ENCODE measurements around the gene CACNA2D3. TPM values are rescaled to one million over a fixed set of nuclear protein-coding genes. Genes with fewer than 3 reads are reported as not detected.

The CACNA2D3 gene
- total RNA-seq, 6 donors from 2014 or later = 2.9 to 16.8 (median 4.9) TPM

DNA sequence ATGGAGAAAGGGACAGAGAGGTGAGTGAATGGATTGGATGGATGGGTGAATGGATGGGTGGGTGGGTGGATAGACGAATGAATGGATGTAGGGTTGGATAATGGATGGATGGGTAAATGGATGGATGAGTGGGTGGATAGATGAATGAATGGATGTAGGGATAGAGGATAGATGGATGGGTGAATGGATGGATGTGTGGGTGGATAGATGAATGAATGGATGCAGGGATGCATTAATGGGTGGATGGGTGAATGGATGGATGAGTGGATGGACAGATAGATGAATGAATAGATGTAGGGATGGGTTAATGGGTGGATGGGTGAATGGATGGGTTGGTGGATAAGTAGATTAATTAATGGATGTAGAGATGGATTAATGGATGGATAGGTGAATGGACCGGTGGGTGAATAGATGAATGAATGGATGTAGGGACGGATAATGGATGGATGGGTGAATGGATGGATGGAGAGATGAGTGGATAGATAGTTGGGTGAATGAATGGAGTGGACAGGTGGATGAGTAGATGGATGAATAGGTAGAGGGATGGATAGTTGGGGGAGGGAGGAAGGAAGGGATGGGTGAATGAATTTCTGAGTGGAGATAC, 28.6 kb downstream of the CACNA2D3 start:
- WGBS, 2 donors = 88 to 92% methylated on average over 3 of the region's 3 CpGs
- Histone ChIP-seq H3K4me3 (no peak overlapping the region), H3K4me1 (peaks cover 0 to 9% (median 0%) of the 10 kb centered on the region in 4 donors), H3K9me3 (no peaks in the 10 kb centered on the region), H3K27me3 (no peaks in the 10 kb centered on the region), H3K36me3 (no peaks in the 10 kb centered on the region), H3K27ac (no peak overlapping the region)
- TF ChIP-seq POLR2A (IDR thresholded peaks at IDR 0.05) (no peak), POLR2AphosphoS5 (IDR thresholded peaks at IDR 0.05) (no peak), EP300 (IDR thresholded peaks at IDR 0.05) (no peak)
- TF ChIP-seq, protein P1, sequence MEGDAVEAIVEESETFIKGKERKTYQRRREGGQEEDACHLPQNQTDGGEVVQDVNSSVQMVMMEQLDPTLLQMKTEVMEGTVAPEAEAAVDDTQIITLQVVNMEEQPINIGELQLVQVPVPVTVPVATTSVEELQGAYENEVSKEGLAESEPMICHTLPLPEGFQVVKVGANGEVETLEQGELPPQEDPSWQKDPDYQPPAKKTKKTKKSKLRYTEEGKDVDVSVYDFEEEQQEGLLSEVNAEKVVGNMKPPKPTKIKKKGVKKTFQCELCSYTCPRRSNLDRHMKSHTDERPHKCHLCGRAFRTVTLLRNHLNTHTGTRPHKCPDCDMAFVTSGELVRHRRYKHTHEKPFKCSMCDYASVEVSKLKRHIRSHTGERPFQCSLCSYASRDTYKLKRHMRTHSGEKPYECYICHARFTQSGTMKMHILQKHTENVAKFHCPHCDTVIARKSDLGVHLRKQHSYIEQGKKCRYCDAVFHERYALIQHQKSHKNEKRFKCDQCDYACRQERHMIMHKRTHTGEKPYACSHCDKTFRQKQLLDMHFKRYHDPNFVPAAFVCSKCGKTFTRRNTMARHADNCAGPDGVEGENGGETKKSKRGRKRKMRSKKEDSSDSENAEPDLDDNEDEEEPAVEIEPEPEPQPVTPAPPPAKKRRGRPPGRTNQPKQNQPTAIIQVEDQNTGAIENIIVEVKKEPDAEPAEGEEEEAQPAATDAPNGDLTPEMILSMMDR (IDR thresholded peaks at IDR 0.05) = no peak
- no peak for DNase-seq
- no peak for ATAC-seq (ENCODE audit: low FRiP score in 2 of 2)

DNA sequence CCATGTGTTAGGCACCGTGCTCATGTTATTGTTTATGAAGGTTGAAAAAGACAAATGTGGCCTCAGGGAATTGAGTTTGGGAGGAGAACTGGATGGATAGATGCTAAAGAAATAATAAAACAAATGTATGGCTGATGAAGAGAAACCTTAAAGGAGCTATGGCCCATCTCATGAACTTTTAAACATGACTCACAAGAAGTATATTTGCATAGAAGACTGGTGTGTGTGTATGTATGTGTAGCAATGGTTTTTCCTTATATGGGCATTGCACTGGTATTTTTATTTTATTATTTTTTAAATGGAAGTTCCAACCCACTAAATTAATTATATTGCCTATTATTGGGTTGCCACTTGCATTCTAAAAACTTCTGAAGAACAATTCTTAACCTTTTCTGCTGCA, 31.1 kb downstream of the CACNA2D3 start:
- H3K27me3 ChIP-seq = no peaks in the 10 kb centered on the region
- DNase-seq = no peak
- no peak overlapping the region for H3K4me3 ChIP-seq
- H3K9me3 ChIP-seq = no peaks in the 10 kb centered on the region
- no peak for ATAC-seq (ENCODE audit: low FRiP score in 2 of 2)
- no peaks in the 10 kb centered on the region for H3K4me1 ChIP-seq
- H3K36me3 ChIP-seq = no peaks in the 10 kb centered on the region
- H3K27ac ChIP-seq = no peak overlapping the region
- WGBS, 2 donors = 57 to 71% methylated on average over 1 of the region's 1 CpG
- TF ChIP-seq, protein P1 (IDR thresholded peaks at IDR 0.05) = no peak
- no peak for TF ChIP-seq POLR2A (IDR thresholded peaks at IDR 0.05)
- no peak for TF ChIP-seq EP300 (IDR thresholded peaks at IDR 0.05)

GRCh38 chr3:54157860-54158259, 35.5 kb downstream of the CACNA2D3 start:
- no peaks in the 10 kb centered on the region for H3K9me3 ChIP-seq
- 61 to 70% methylated on average over 2 of the region's 2 CpGs for WGBS, 2 donors
- no peak overlapping the region for H3K27ac ChIP-seq
- ATAC-seq (ENCODE audit: low FRiP score in 2 of 2) (no peak), DNase-seq (no peak)
- no peaks in the 10 kb centered on the region for H3K4me1 ChIP-seq
- H3K4me3 ChIP-seq = no peak overlapping the region
- no peaks in the 10 kb centered on the region for H3K27me3 ChIP-seq
- TF ChIP-seq POLR2AphosphoS5 (IDR thresholded peaks at IDR 0.05) (no peak), EP300 (IDR thresholded peaks at IDR 0.05) (no peak), POLR2A (IDR thresholded peaks at IDR 0.05) (no peak)
- TF ChIP-seq, protein P1 (IDR thresholded peaks at IDR 0.05) = no peak
- no peaks in the 10 kb centered on the region for H3K36me3 ChIP-seq

DNA sequence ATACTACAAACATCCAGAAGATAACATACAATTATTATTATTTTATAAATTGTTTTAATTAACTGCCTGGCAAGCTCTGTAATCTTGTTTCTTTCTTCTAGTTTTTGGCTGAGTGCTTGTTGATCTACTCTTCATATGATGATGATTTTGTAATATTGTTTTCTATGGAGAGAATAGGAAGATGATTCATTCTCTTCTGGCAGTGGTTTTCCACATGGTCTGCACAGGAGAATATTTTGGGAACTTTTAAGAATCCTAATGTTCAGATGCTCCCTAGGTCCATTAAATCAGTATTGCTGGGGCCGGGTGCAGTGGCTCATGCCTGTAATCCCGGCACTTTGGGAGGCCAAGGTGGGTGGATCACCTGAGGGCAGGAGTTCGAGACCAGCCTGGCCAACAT, 37.6 kb downstream of the CACNA2D3 start:
- H3K4me3 ChIP-seq = no peak overlapping the region
- TF ChIP-seq POLR2A (IDR thresholded peaks at IDR 0.05) (no peak), POLR2AphosphoS5 (IDR thresholded peaks at IDR 0.05) (no peak), EP300 (IDR thresholded peaks at IDR 0.05) (no peak)
- TF ChIP-seq, protein P1 (IDR thresholded peaks at IDR 0.05) = no peak
- H3K4me1 ChIP-seq = no peaks in the 10 kb centered on the region
- H3K9me3 ChIP-seq = no peaks in the 10 kb centered on the region
- DNase-seq (no peak), ATAC-seq (ENCODE audit: low FRiP score in 2 of 2) (no peak)
- H3K27ac ChIP-seq = no peak overlapping the region
- 46 to 59% methylated on average over 3 of the region's 3 CpGs for WGBS, 2 donors
- no peaks in the 10 kb centered on the region for H3K36me3 ChIP-seq
- no peaks in the 10 kb centered on the region for H3K27me3 ChIP-seq

DNA sequence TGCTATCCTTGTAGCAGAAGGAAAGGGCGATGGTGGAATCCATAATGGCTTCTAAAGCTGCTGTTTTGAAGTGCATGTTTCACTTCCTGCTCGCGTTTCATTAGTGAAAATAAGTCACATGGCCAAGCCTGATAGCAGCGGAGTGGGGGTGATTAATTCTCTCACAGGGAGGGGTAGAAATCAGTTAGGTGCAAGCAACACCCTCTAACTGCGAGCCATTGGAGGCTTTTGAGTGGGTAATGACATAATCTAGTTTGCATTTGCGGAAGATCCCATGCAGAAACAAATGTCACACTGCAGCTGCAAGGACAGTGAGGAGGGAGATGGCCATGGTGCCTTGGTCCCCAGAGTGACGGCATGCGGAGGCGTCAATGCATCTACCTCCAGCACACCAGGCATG, 41.1 kb downstream of the CACNA2D3 start:
- no peaks in the 10 kb centered on the region for H3K4me1 ChIP-seq
- WGBS, 2 donors = 64 to 77% methylated on average over 9 of the region's 9 CpGs
- H3K27ac ChIP-seq = no peak overlapping the region
- H3K27me3 ChIP-seq = no peaks in the 10 kb centered on the region
- TF ChIP-seq POLR2A (IDR thresholded peaks at IDR 0.05) (no peak), POLR2AphosphoS5 (IDR thresholded peaks at IDR 0.05) (no peak), EP300 (IDR thresholded peaks at IDR 0.05) (no peak)
- TF ChIP-seq, protein P1 (IDR thresholded peaks at IDR 0.05) = no peak
- H3K9me3 ChIP-seq = no peaks in the 10 kb centered on the region
- DNase-seq = no peak
- no peak for ATAC-seq (ENCODE audit: low FRiP score in 2 of 2)
- H3K4me3 ChIP-seq = no peak overlapping the region
- no peaks in the 10 kb centered on the region for H3K36me3 ChIP-seq

Data from upper lobe of left lung (tissue), 6 donors.